HepG2 (cell line): ENCODE data around the gene MAML1. TPM values are rescaled to one million over a fixed set of nuclear protein-coding genes. Genes with fewer than 3 reads are reported as not detected.
A peak's percentile ranks its signal among the peaks of the same experiment; 100 is the strongest.

Experiments
- E2F5 ChIP-seq: sonication (generic); formaldehyde crosslinking; conservative IDR thresholded peaks from 2 replicates; pipeline ENCODE4 v1.4.0; 2020; ENCODE audit warnings: missing genetic modification reagents
- GRHL1 ChIP-seq: sonication (generic); formaldehyde crosslinking; conservative IDR thresholded peaks from 2 replicates; pipeline ENCODE4 v1.8.0; 2022; ENCODE audit warnings: missing genetic modification reagents
- ISX ChIP-seq: sonication (generic); formaldehyde crosslinking; conservative IDR thresholded peaks from 2 replicates; pipeline ENCODE4 v1.5.0; 2020; ENCODE audit warnings: missing genetic modification reagents
- MAF1 ChIP-seq: sonication (generic); formaldehyde crosslinking; IDR thresholded peaks from 2 replicates; pipeline ENCODE4 v1.5.0; 2020; ENCODE audit warnings: missing genetic modification reagents, borderline replicate concordance
- NR2F6 ChIP-seq, 2 experiments: IDR thresholded peaks; 2 replicates each; pipeline ENCODE4 v1.6.1; 2016; ENCODE audit warnings: antibody characterized with exemption in 1 of 2, mild to moderate bottlenecking in 1 of 2
- NR3C1 ChIP-seq: sonication (generic); formaldehyde crosslinking; IDR thresholded peaks from 2 replicates; pipeline ENCODE4 v1.4.0; 2020; ENCODE audit warnings: missing genetic modification reagents
- ZBTB40 ChIP-seq, 2 experiments: fragments of 450-650 bp in 1 of 2; sonication (generic) in 1 of 2; formaldehyde crosslinking in 1 of 2; IDR thresholded peaks; 2 replicates each; pipeline versions ENCODE4 v1.6.1 to v1.8.0; 2016 to 2022; ENCODE audit warnings: antibody characterized with exemption in 1 of 2, mild to moderate bottlenecking in 1 of 2, missing genetic modification reagents in 1 of 2
- ZFP90 ChIP-seq: sonication (generic); formaldehyde crosslinking; IDR thresholded peaks from 2 replicates; pipeline ENCODE4 v1.8.0; 2022; ENCODE audit warnings: missing genetic modification reagents, mild to moderate bottlenecking, inconsistent platforms, borderline replicate concordance
- ZNF512B ChIP-seq: sonication (generic); formaldehyde crosslinking; IDR thresholded peaks from 2 replicates; pipeline ENCODE4 v1.5.1; 2020; ENCODE audit warnings: missing genetic modification reagents, mild to moderate bottlenecking, borderline replicate concordance
- ZNF576 ChIP-seq: sonication (generic); formaldehyde crosslinking; IDR thresholded peaks from 2 replicates; pipeline ENCODE4 v1.4.0; 2020; ENCODE audit warnings: mild to moderate bottlenecking, missing genetic modification reagents
- polyA plus RNA-seq, 8 experiments: library from polyadenylated mRNA; depleted of rRNA in 3 of 8; stranded (reverse) in 7 of 8; unstranded in 1 of 8; fragments of >200 nt; fragmentation: Illumina TruSeq in 4 of 8; extraction: Trizol in 4 of 8; gene quantifications; 2 replicates each; pipeline versions ENCODE4 v1.2.1 to v1.2.3, GENCODE V29; 2011 to 2016; ENCODE audit warnings: low read depth in 4 of 8, missing spikeins in 1 of 8, mixed read lengths in 1 of 8; ENCODE audit not compliant: insufficient read depth in 1 of 8
- total RNA-seq, 5 experiments: library from RNA; depleted of rRNA; stranded (reverse); fragments of >200 nt; fragmentation: Illumina TruSeq; extraction: Trizol; gene quantifications; 2 replicates each; pipeline ENCODE4 v1.2.3, GENCODE V29; 2016; ENCODE audit warnings: low read depth in 1 of 5

MAML1 gene
- total and polyA plus RNA-seq, 2 of the 13 experiments (the other 11 are each of a cell fraction or from before 2014, with no cell fraction given) = 10.0 to 10.8 TPM

- TF ChIP-seq ZNF512B (CRISPR knock-in tag) = no peak
- TF ChIP-seq MAF1 (CRISPR knock-in tag) = 0 out of 2 replicates have a peak, but pooled peaks have one; percentile 3
- TF ChIP-seq E2F5 (CRISPR knock-in tag) = peak; percentile 47; the same call in 1 of the 2 replicates
- TF ChIP-seq ISX (CRISPR knock-in tag) = no peak; the same call in 1 of the 2 replicates
- TF ChIP-seq NR3C1 (CRISPR knock-in tag) = no peak
- no peak for TF ChIP-seq GRHL1 (CRISPR knock-in tag)
- TF ChIP-seq NR2F6 (IDR thresholded peaks at IDR 0.05) = no peak
- no peak for TF ChIP-seq NR2F6 (CRISPR knock-in tag; IDR thresholded peaks at IDR 0.05)
- TF ChIP-seq ZBTB40 (IDR thresholded peaks at IDR 0.05) = no peak
- TF ChIP-seq ZBTB40 (CRISPR knock-in tag; IDR thresholded peaks at IDR 0.05) = no peak; the same call in 1 of the 2 replicates
- no peak for TF ChIP-seq ZFP90 (CRISPR knock-in tag)
- TF ChIP-seq ZNF576 (CRISPR knock-in tag) = no peak
Measured at GRCh38 chr5:179698935-179699615, 33.5 kb upstream of the MAML1 start, which contains the start of gene CANX (continued).
